ENCODE measurements around the gene ZNF792.

Gene ZNF792

GRCh38 chr19:35002037-35002535 is 38.1 kb upstream of the ZNF792 start:
- TF ChIP-seq GATA3 (IDR thresholded peaks at IDR 0.05; ENCODE audit: low read depth, low read length), result no peak
- TF ChIP-seq GATA2 (IDR thresholded peaks at IDR 0.05; ENCODE audit: low read depth, low read length), result no peak

- TF ChIP-seq GATA3 (IDR thresholded peaks at IDR 0.05; ENCODE audit: low read depth, low read length) (no peak), GATA2 (IDR thresholded peaks at IDR 0.05; ENCODE audit: low read depth, low read length) (no peak)
Measured at GRCh38 chr19:35000647-35001501, 36.8 kb upstream of the ZNF792 start.

DNA sequence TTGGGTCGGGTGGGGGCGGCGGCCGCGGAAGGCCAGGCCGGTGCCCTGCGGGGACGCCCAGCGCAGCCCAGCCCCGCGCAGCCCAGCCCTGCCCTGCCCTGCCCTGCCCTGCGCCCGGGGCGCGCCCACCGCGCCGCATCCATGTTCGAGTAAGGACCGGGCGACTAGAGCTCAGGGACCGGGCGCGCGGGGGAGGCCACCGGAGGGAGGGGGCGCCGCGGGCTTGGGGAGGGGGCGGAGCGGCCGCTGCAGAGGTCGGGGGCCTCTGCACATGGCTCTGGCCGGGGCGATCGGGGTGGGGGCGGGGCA is 36.3 kb upstream of the ZNF792 start:
- TF ChIP-seq GATA3 (IDR thresholded peaks at IDR 0.05; ENCODE audit: low read depth, low read length), result no peak
- TF ChIP-seq GATA2 (IDR thresholded peaks at IDR 0.05; ENCODE audit: low read depth, low read length), result no peak

DNA sequence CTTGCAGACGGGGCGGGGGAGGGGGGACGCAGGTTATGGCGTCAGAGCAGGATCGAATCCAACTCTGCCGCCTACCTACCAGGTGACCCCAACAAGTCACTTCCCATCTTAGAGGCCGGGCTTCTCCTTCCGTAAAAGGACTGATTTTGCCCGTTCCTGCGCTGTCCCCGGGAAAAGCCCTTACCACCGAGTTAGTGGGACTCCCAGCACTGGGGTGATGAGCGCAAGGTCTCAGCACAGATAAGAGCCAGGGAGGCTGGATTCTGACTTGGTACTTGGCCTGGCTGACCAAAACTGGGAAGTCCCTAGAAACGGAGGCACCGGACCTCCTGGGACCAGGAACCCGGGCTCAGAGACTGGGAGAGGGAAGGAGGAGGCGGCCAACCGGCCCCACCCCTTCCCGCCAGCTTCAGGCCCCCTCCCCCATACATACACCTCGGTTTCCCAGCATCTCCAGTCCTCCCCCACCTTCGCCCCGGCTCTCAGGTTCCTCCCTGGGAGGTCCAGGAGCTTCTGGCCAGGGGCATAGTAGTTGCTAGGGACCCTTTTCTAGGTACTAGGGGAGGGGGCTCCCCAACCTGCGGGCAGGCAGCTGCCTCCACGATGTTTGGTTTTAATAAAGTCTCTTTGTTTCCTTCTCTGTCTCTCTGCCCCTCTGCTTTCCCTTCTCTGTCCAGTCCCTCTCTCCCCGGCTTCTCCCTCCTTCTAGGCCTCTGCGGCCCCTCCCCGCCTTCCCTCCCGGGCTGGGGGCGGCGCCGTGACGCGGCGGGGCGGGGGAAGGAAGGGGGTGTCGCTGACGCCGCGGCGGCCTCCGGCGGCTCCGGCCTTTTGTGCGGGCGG is 35.7 kb upstream of the ZNF792 start, which contains the start of gene GRAMD1A:
Gene GRAMD1A (plus strand): TSS at position 826 of the 840 bp plus-strand sequence. CDS start 156 bp downstream, outside the sequence.
- TF ChIP-seq GATA3 (IDR thresholded peaks at IDR 0.05; ENCODE audit: low read depth, low read length) (no peak), GATA2 (IDR thresholded peaks at IDR 0.05; ENCODE audit: low read depth, low read length) (no peak)

GRCh38 chr19:34998777-34999497 is 34.9 kb upstream of the ZNF792 start:
- no peak for TF ChIP-seq GATA3 (IDR thresholded peaks at IDR 0.05; ENCODE audit: low read depth, low read length)

DNA sequence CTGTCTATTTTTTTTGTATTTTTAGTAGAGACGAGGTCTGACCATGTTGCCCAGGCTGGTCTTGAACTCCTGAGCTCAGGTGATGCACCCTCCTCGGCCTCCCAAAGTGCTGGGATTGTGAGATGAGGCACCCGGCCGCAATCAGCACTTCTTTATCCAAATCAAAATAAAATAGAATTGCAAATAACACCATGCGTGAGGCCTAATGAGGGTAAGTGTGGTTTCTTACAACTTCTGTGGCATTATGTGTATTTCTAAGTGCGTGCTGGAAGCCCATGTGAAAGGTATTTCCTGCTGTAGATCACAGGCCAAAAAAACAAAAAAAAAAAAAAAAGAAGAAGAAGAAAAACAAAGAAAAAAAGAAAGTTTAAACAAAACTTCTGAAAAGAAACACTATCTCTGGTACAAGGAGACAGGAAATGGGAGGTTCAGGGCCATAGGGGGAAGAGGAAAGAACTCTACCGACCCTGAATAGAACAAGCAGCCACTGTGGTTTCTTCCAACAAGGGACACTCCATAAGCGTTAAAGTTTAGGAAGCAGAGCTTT is 33.1 kb upstream of the ZNF792 start:
- TF ChIP-seq GATA3 (IDR thresholded peaks at IDR 0.05; ENCODE audit: low read depth, low read length) (no peak), GATA2 (IDR thresholded peaks at IDR 0.05; ENCODE audit: low read depth, low read length) (no peak)

DNA sequence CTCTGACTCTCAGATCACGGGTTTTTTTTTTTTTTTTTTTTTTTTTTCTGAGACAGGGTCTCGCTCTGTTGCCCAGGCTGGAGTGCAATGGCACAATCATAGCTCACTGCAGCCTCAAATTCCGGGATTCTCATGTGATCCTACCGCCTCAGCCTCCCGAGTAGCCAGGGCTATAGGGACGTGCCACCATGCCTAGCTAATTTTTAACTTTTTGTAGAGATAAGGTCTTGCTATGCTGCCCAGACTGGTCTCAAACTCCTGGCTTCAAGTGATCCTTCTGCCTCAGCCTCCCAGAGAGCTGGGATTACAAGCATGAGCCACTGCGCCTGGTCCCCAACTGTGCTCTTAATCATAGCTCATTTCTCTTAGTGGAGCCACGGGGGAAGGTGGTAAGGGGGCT is 31.5 kb upstream of the ZNF792 start:
- TF ChIP-seq GATA3 (IDR thresholded peaks at IDR 0.05; ENCODE audit: low read depth, low read length) (no peak), GATA2 (IDR thresholded peaks at IDR 0.05; ENCODE audit: low read depth, low read length) (no peak)

DNA sequence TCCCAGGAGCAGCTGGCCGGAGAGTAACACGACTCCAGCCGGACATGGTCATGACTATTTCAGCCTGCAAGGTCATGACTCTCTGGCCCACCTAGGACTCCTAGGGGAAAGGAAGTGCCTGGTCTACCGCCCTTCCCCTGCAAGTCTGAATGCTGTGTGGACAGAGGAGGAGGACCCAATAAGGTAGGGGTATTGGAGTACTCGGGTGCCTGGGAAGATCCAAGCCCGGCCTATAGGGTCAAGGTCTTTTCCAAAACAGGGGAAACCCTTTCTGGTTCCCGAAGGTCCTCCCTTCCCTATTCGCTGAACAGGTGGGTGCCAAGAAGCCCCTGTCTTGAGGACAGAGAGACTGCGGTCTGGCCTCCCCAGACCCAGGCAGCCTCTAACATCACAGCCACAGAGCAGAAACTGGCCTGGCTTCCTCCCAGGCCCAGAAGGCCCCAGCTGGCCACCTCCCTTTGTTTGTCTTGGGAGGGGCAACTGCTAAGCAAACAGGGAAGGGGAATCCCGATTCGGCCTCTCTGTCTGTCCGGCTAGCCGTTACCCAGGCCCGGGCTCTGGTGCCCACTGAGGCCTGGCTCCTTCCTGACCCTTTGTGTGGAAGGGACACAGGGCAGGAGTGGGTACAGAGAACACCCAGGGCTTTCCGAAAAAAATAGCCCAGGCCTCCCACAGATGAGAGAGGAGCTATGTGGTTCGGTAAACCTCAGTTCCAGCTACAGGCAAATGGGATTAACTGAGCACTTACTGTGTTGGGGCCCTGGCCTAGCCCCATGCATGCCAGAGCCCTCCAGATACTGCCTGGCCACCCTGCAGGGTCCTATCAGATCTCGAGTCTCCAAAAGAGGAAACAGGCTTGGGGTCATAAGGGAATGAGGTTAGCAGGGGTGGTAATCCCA is 30.9 kb upstream of the ZNF792 start:
- TF ChIP-seq GATA3 (IDR thresholded peaks at IDR 0.05; ENCODE audit: low read depth, low read length), result no peak
- TF ChIP-seq GATA2 (IDR thresholded peaks at IDR 0.05; ENCODE audit: low read depth, low read length), result no peak

DNA sequence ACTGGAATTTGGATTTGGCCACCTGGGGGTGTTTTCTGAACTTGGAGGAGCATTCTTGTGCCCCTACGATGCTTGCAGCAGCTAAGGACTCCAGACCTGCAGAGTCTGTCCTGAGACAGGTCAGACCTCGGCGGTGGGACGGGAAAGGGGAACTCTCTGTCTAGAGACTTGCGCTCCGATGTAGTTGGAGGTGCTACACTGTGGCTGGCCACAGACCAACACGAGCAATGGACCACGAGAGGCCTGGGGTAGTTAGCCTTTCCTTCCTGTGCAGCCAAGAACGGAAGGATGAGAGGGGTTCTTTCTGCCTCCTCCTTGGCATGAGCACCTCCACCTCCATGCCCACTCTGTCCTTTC is 30.2 kb upstream of the ZNF792 start:
- TF ChIP-seq GATA2 (IDR thresholded peaks at IDR 0.05; ENCODE audit: low read depth, low read length) (no peak), GATA3 (IDR thresholded peaks at IDR 0.05; ENCODE audit: low read depth, low read length) (no peak)

DNA sequence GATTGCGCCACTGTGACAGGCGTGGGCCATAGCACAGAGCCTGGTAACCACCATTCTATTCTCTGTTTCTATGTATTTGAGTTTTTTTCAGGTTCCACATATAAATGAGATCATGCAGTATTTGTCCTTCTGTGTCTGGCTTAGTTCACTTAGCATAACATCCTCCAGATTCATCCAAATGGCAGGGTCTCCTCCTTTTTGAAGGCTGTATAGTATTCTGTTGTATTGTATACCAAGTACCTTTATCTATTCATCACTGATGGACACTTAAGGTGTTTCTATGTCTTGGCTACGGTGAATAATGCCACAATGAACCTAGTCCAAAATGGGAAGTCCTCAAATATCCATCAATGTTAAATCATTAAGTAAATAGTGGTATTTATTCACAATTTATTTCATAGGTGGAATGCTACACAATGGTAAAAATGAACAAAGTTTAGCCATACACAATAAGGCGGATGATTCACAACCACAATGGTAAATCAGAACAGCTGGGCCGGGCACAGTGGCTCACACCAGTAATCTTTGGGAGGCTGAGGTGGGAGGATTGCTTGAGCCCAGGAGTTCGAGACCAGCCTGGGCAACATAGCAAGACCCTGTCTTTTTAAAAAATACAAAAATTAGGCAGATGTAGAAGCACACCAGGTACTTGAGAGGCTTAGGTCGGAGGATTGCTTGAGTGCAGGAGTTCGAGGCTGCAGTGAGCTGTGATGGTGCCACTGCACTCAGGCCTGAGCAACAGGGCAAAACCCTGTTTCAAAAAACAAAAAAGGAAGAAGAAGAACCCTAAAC is 27.7 kb upstream of the ZNF792 start:
- no peak for TF ChIP-seq GATA3 (IDR thresholded peaks at IDR 0.05; ENCODE audit: low read depth, low read length)
- TF ChIP-seq GATA2 (IDR thresholded peaks at IDR 0.05; ENCODE audit: low read depth, low read length), result no peak

DNA sequence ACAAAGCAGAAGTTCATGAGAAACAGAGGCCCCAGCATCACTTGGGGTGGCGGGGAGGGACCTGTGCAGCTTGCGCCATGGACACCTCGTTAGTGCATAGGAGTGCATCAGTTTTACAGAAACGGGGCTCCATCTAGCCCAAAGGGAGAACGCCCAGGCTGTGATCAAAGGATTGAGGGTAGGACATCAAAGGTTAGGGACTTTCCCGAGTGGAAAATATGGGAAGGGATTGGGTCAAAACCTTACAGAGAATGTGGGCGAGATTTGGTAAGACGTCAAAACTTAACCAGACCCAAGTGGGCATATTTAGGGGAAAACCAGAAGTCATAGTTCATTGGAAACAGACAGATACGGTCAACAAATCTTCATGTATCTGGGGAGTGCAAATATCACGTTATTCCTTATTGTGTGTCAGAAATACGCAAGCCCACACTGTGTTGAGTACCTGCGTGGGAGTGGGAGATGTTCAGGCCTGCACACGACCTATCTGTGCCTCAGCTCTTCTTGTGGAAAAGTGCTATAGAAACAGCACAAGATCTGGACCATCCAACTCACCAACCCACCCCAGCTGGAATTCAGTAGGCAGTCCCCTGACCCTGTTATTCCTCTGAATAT is 26.7 kb upstream of the ZNF792 start:
- TF ChIP-seq GATA3 (IDR thresholded peaks at IDR 0.05; ENCODE audit: low read depth, low read length) (no peak), GATA2 (IDR thresholded peaks at IDR 0.05; ENCODE audit: low read depth, low read length) (no peak)

DNA sequence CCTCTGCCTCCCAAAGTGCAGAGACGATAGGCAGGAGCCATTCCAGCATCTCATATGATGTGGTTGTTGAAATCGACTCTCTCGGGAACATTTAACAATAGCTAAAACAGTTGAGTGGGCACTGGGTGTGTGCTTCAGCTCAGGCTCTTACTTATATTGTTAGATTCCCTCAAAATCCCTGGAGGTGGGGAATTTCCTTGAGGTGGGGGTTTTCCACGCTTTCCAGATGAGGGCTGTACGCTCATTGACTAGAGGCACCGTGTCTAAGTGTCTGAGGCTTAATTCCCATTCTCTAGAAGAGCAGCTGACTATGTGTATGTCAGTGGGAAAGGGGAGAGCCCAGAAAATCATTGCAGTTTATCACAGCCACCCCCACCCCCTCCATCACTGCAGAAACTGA is 25.3 kb upstream of the ZNF792 start:
- TF ChIP-seq GATA2 (IDR thresholded peaks at IDR 0.05; ENCODE audit: low read depth, low read length) (no peak), GATA3 (IDR thresholded peaks at IDR 0.05; ENCODE audit: low read depth, low read length) (no peak)

Data from SH-SY5Y (cell line).